SW 1271 (cell line): ENCODE data around the gene ZNF227.
"Not testable (repeated sequence)": the region's sequence is repeated elsewhere in the genome, so short reads cannot be mapped to it uniquely, and the experiment has no call there.

Experiments used
- DNase-seq, 2 experiments: peaks; one replicate each; lab custom pipeline; 2025; lab: John Stamatoyannopoulos, UW

ZNF227 gene

DNA sequence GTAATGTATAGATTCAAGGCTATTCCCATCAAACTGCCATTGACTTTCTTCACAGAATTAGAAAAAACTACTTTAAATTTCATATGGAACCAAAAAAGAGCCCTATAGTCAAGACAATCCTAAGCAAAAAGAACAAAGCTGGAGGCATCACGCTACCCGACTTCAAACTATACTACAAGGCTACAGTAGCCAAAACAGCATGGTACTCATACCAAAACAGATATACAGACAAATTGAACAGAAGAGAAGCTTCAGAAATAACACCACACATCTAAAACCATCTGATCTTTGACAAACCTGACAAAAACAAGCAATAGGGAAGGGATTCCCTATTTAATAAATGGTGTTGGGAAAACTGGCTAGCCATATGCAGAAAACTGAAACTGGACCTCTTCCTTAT lies 40.0 kb downstream of the ZNF227 start:
- DNase-seq: not testable (repeated sequence)

DNA sequence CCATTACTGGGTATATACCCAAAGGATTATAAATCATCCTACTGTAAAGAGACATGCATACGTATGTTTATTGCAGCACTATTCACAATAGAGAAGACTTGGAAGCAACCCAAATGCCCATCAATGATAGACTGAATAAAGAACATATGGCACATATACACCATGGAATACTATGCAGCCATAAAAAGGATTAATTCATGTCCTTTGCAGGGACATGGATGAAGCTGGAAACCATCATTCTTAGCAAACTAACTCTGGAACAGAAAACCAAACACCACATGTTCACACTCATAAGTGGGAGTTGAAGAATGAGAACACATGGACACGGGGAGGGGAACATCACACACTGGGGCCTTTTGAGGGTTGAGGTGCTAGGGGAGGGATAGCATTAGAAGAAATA lies 41.1 kb downstream of the ZNF227 start:
- DNase-seq: not testable (repeated sequence)

DNA sequence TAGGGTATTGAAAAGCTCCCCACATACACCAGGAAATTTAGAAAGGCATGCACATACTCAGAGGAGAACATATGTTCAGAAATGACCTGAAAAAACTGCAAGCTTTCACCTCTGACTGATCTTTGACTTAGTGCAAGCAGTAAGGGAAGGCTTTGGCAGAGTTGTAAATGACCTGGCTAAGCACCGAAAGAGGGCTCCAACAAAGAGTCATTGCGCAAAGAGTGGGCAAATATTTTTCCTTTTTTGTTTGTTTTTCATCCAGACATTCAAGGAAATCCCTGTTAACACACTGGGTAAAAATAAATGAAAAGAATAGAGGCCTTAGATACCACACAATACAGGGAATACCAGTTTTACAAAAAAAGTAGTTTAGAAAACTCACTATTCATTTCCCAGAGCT lies 42.2 kb downstream of the ZNF227 start:
- no peak for DNase-seq

DNA sequence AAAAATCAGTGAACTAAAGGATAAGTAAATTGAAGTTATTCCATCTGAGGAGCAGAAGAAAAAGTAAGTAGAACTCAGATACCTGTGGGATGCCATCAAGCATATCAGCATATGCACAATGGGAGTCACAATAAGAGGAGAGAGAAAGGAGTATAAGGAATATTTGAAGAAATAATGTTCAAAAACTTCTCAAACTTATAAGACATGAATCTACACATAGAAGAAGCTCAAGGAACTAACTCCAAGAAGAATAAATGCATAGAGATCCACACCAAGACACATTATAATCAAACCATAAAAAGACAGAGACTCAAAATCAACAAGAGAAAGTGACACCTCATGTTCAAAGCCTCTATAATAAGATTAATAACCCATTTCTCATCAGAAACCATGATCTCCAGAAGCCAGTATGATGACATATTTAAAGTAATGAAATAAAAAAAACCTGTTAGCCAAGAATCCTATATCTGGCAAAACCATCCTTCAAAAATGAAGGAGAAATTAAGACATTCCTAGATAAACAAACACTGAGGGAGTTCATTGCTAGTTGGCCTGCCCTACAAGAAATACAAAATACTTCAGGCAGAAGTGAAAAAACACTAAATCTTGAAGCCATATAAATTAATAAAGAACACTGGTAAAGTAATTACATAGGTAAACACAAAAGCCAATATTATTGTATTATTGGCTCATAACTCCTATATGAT lies 43.5 kb downstream of the ZNF227 start:
- no peak for DNase-seq

DNA sequence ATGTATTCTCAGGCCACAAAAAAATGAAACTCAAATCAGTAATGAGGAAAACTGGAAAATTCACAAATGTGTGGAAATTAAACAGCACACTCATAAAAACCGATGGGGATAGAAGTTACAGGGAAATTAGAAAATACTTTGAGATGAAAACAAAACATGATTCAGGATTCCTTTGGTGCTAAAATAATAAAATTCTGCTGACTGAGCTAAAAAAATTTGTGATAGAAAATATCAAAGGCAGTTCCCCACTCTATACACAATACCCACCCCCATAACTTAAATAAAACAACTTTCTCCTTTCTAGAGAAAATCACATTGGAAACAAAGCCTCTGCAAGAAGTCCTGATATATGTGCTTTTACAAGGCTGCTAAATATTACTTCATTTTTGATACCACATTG lies 45.8 kb downstream of the ZNF227 start:
- DNase-seq: no peak

DNA sequence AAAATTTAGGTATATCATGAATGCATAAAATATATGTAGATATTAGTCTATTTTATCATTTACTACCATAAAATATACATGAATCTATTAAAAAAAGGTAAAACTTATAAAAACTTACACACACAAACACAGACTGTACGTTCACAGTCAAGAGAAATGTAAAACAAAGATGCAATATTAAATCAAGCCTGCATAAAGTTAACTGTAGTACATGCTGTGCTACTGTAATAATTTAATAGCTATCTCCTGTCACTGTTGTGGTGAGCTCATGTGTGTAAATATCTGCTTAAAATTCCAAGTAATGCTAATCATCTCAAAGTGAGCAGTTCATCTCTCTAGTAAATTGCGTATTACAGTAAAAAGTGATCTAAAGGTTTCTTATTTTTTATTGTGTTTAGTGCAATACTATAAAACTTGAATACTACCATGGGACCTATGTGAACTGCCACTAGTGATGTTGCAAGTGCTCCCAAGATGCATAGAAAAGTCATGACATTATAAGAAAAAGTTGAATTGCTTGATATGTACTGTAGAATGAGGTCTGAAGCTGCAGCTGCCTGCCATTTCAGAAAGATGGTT lies 46.6 kb downstream of the ZNF227 start:
- no peak for DNase-seq

DNA sequence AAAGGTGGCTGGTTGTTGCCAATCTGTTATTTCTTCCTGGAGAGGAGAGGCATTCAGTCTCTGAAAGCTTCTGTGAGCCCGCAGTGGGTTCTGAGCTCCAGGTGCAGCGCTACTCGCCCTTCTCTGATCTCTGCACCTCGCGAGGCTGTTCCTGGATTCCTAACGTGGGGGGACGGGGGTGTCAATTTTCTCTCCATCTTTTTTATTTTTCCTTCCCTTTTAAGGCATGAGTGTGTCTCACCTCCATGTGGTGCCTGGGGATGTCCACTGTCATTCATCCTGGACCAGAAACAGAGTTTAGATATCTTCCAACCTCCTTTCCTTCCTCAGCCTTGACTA lies 48.0 kb downstream of the ZNF227 start:
- DNase-seq: no peak

DNA sequence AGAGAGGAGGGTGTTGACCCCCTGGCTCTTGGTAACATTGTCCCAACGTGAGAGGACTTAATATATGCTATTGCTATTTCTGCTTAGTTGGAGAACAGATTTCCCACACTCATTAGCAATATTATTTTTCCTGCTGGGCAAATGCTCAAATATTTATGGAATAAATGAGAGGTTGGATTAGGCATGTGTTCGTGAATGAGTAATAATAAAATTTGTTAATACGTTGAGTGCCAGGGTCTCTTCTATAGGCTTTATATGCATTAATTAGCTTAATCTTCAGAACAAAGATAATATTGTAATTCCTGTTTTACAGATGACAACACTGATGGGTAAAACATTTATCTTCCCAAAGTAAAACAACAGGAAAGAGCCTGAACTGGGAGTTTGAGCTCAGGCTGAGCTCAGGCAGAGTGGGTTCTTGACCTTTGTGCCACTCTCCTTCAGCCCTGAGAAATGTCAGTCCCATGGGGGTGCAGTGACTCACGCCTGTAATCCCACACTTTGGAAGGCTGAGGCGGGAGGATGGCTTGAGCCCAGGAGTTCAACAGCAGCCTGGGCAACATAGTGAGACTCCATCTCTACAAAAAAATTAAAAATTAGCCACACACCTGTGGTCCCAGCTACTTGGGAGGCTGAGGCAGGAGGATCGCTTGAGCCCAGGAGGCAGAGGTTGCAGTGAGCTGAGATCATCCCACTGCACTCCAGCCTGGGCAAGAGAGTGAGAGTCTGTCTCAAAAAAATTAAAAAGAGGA lies 48.5 kb downstream of the ZNF227 start:
- no peak for DNase-seq

DNA sequence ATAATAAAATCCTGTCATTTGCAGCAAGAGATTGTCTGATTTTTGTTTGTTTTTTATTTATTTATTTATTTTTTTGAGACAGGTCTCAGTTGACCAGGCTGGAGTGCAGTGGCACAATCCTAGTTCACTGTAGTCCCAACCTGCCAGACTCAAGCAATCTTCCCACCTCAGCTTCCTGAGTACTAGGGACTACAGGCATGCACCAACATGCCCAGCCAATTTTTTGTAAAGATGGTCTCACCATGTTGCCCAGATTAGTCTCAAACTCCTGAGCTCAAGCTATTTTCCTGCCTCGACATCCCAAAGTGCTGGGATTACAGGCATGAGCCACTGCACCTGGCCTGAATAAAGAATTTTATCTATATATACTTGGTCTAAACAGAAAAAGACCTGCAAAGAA lies 65.0 kb downstream of the ZNF227 start:
- DNase-seq: no peak

DNA sequence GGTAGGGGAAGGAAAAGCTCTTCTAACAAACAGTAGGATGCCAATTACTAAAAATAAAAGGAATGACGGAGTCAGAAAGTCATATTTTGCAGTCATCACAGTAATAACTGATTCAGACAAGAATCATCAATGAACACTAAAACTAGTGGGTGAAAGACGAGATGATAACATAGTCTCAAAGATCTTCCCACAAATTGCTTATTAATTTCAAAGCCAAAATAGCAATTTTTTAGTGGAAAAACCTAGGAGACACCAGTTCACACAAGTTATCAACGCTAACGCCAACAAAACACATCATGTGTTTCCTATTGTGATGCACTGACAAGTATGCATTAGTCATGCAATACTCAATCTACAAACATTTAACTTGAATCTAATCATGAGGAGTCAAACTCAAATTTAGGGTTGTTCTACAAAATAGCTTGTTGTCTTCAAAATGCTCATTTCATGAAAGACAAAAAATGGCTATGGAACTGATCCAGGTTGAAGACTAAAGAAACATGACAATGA lies 65.9 kb downstream of the ZNF227 start:
- no peak for DNase-seq

DNA sequence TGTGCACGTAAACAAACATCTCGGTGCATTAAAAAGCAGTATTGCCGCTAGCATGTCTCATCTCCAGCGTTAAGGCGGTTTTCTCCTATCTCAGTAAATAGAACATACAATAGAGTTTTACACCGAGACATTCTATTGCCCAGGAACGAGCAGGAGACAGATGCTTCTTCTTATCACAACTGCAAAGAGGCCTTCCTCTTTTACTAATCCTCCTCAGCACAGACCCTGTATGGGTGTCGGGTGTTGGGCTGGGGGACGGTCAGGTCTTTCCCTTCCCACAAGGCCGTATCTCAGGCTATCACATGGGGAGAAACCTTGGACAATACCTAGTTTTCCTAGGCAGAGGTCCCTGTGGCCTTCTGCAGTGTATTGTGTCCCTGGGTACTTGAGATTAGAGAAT lies 68.6 kb downstream of the ZNF227 start:
- DNase-seq: no peak

DNA sequence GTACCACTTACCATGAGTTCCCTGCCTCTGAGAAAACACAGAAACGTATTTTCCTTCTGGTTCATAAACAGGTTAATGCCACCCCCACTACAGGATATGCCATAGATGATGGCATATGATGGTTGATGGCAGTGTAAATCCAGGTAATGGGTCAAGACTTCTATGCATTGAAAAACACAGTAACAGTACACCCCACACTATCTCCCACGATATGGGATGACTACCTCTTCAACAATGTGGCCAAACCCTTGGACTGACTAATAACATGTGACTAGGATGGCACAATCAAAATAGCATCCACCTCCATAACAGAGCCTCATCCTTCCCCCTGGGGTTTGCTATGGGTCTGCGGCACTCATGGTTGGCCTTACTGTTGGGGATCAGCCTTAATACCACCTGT lies 70.5 kb downstream of the ZNF227 start:
- DNase-seq: no peak

DNA sequence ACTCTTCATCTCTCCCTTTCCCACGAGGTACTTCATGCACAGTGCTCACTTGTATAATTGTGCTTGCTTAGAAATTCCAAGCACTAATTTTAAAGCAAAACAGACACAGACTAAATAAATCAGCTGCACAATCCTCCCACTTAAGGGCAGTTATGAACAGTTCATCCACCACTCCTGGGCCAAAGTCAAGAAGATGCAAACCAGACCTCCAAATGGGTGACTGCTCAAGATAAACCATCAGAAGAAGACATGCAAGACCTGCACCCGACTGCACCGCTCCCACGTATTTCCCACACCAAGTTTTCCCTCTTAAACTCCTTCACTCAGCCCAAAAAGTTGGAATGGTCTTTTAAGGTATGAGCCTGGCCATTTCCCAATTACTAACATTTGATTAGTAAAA lies 72.6 kb downstream of the ZNF227 start:
- no peak for DNase-seq
